Mammary epithelial cell (primary cell): ENCODE results near the gene KRT3.

Experiments used
- CTCF ChIP-seq, 2 donors: IDR thresholded peaks in 1 of 2; conservative IDR thresholded peaks in 1 of 2; 2 replicates each; pipeline ENCODE4 v1.5.1; 2011 to 2012; ENCODE audit warnings: inconsistent platforms in 2 of 2, low read length in 2 of 2, mild to moderate bottlenecking in 2 of 2, control low read depth in 1 of 2, low read depth in 1 of 2; ENCODE audit not compliant: insufficient read depth in 1 of 2; ENCODE audit errors: extremely low read depth in 1 of 2
- EZH2 ChIP-seq: IDR thresholded peaks from 2 replicates; pipeline ENCODE4 v1.6.1; 2012; ENCODE audit warnings: low read length, inconsistent platforms, borderline replicate concordance

- TF ChIP-seq CTCF (conservative IDR thresholded peaks at IDR 0.05 in 1 of 2, IDR thresholded peaks at IDR 0.05 in 1 of 2; ENCODE audit: extremely low read depth in 1 of 2, insufficient read depth in 1 of 2, low read depth in 1 of 2, low read length in 2 of 2) (no peak), EZH2 (no peak)
Measured at GRCh38 chr12:52817003-52817698, 21.2 kb upstream of the KRT3 start.
